Right atrium auricular region (tissue), 2 donors: ENCODE data around the gene CYP11A1. TPM values are rescaled to one million over a fixed set of nuclear protein-coding genes. Genes with fewer than 3 reads are reported as not detected.

Experiments
- DNase-seq: peaks from one replicate; pipeline ENCODE4 v3.0.0-alpha.2; 2019; ENCODE audit warnings: low spot score
- H3K27ac ChIP-seq, 2 donors: fragments of 200-600 bp; sonication (generic); 1 replicate in 1 of 2; 2 replicates in 1 of 2; pipeline ENCODE4 v1.5.1; 2016 to 2019
- H3K27me3 ChIP-seq, 2 donors: fragments of 200-600 bp; sonication (generic); one replicate each; pipeline versions ENCODE4 v1.5.1 to v1.6.0; 2017 to 2019
- H3K36me3 ChIP-seq: fragments of 200-600 bp; sonication (generic); one replicate; pipeline ENCODE4 v1.5.1; 2016
- H3K4me1 ChIP-seq, 2 donors: fragments of 200-600 bp; sonication (generic); one replicate each; pipeline versions ENCODE4 v1.5.1 to v1.6.0; 2017 to 2019
- H3K4me3 ChIP-seq, 2 donors: fragments of 200-600 bp; sonication (generic); 1 replicate in 1 of 2; 2 replicates in 1 of 2; pipeline ENCODE4 v1.5.1; 2017 to 2019; ENCODE audit warnings: mild to moderate bottlenecking in 1 of 2, moderate library complexity in 1 of 2
- H3K9me3 ChIP-seq, 2 donors: fragments of 200-600 bp; sonication (generic); one replicate each; pipeline ENCODE4 v1.5.1; 2019
- total RNA-seq, 2 donors: library from RNA; depleted of rRNA; stranded (reverse); fragments of >200 nt; gene quantifications; one replicate each; pipeline ENCODE4 v1.1.0, GENCODE V29; 2016
- TF ChIP-seq, protein P1 (sequence below), 2 donors: fragments of 200-600 bp; sonication (generic); IDR thresholded peaks; one replicate each; pipeline ENCODE4 v1.5.1; 2019; ENCODE audit warnings: antibody characterized with exemption in 2 of 2

The CYP11A1 gene
- total RNA-seq, 2 donors from 2014 or later: 0.71 to 1.0 TPM

DNA sequence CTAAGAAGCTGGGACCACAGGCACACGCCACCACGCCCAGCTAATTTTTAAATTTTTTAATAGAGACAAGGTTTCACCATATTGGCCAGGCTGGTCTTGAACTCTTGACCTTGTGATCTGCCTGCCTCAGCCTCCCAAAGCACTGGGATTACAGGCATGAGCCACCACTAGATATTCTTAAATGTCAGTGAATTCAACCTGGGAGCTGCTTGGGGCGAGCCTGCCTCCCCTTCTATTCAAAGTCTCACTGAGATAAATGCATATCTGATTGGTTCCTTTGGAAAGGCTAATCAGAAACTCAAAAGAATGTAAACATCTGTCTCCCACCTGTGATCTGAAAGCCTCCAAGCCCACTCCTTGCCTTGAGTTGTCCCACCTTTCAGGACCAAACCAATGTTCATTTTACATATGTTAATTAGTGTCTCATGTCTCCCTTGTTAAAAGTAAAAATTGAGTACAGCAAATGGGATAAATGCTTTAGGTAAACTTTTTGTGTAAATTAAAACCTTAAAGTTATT is 15.0 kb downstream of the CYP11A1 start:
- no peak for DNase-seq
- Histone ChIP-seq H3K36me3 (no peaks in the 10 kb centered on the region), H3K27me3 (no peaks in the 10 kb centered on the region), H3K4me3 (no peak overlapping the region), H3K9me3 (no peaks in the 10 kb centered on the region), H3K27ac (no peak overlapping the region), H3K4me1 (no peaks in the 10 kb centered on the region)
- TF ChIP-seq, protein P1, sequence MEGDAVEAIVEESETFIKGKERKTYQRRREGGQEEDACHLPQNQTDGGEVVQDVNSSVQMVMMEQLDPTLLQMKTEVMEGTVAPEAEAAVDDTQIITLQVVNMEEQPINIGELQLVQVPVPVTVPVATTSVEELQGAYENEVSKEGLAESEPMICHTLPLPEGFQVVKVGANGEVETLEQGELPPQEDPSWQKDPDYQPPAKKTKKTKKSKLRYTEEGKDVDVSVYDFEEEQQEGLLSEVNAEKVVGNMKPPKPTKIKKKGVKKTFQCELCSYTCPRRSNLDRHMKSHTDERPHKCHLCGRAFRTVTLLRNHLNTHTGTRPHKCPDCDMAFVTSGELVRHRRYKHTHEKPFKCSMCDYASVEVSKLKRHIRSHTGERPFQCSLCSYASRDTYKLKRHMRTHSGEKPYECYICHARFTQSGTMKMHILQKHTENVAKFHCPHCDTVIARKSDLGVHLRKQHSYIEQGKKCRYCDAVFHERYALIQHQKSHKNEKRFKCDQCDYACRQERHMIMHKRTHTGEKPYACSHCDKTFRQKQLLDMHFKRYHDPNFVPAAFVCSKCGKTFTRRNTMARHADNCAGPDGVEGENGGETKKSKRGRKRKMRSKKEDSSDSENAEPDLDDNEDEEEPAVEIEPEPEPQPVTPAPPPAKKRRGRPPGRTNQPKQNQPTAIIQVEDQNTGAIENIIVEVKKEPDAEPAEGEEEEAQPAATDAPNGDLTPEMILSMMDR (IDR thresholded peaks at IDR 0.05): no peak

DNA sequence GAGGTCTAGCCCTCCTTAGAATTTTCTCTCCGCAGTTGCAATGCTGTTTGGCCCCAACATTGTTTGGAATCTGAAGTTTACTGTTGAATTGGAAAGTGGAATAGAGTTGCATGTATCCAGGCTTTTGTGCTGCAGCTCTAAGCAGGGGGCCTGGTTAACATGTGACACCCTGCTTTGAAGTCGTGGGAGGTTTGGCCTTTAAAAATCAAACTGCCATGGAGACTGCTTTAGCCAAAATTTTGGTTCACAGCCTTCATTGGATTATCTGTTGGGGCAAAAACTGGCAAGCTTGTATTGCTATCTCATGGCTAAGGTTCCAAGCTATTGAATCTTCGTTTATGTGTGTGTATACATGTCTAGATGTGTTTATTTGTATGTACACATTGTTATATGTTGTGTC is 15.8 kb downstream of the CYP11A1 start:
- Histone ChIP-seq H3K9me3 (no peaks in the 10 kb centered on the region), H3K36me3 (no peaks in the 10 kb centered on the region), H3K27me3 (no peaks in the 10 kb centered on the region), H3K4me3 (no peak overlapping the region), H3K27ac (no peak overlapping the region), H3K4me1 (no peaks in the 10 kb centered on the region)
- DNase-seq: no peak
- TF ChIP-seq, protein P1 (IDR thresholded peaks at IDR 0.05): no peak

DNA sequence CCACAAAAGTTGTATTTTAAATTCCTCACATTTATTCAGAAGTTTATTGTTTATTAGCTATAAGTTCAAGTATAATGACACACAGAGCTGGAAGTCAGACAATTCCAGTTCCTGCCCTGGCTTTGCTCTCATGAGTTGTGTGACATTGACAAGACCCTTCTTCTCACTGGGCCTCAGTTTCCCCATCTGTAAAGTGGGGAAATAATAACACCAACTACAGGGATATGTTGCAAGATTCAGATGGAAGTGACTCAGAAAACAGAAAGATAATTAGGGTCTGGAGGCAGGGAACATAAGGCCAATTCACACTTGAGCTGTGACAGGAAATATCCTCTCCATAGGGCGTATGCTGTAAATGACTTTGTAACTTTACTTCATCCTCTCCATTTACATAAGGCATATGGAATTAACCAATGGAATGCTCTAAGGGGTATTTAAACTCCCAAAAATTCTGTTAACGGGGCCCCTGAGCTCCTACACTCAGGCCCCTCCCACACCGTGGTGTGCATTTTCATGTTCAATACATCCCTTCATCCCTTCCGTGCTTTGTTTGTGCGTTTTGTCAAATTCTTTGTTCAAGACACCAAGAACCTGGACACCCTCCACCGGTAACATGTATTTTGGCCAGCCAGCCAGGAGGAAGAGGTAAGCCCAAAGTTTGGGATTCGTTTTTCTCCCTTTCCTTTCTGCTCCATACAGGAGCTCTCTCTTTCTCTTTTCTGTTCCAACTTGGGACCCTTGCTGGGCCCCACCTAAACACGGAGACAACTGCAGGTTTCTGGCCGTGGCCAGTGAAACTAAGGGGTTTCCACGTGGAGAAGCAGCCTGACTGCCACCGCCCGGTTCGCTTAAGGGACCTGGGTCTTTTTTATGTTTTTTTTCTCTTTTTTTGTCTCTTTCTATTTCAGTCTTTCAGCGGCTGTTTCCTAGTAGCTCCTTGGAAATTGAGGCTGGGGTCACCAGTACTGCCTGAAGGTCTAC is 16.9 kb downstream of the CYP11A1 start:
- TF ChIP-seq, protein P1 (IDR thresholded peaks at IDR 0.05): no peak
- Histone ChIP-seq H3K27me3 (no peaks in the 10 kb centered on the region), H3K27ac (no peak overlapping the region), H3K4me1 (no peaks in the 10 kb centered on the region), H3K9me3 (no peaks in the 10 kb centered on the region), H3K36me3 (no peaks in the 10 kb centered on the region), H3K4me3 (no peak overlapping the region)
- DNase-seq: no peak

DNA sequence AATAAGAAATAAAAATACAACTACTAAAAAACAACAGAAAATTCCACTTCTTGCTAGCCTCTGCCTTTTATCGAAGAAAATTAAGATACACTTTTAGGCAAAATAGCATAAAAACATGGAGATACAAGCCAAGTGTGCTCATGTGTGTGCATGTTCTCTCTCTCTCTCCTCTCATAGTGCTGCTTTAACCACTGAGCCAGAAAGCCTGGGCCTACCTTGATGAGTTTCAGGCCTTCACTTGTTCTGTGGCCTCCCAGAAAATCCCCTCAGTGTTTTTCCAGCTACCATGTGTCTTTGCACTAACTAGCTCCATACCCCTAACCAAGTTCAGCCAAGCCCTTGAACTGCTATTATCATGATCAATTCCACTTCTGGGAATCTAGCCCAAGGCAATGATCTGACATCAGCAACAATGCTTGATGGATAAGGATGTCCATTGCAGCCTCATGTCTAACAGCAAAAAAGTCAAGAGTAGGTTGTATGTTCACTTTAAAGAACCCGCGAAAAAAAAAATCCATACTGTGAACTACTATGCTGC is 18.1 kb downstream of the CYP11A1 start:
- Histone ChIP-seq H3K4me1 (no peaks in the 10 kb centered on the region), H3K4me3 (no peak overlapping the region), H3K9me3 (no peaks in the 10 kb centered on the region), H3K36me3 (no peaks in the 10 kb centered on the region), H3K27me3 (no peaks in the 10 kb centered on the region), H3K27ac (no peak overlapping the region)
- no peak for DNase-seq
- TF ChIP-seq, protein P1 (IDR thresholded peaks at IDR 0.05): no peak

DNA sequence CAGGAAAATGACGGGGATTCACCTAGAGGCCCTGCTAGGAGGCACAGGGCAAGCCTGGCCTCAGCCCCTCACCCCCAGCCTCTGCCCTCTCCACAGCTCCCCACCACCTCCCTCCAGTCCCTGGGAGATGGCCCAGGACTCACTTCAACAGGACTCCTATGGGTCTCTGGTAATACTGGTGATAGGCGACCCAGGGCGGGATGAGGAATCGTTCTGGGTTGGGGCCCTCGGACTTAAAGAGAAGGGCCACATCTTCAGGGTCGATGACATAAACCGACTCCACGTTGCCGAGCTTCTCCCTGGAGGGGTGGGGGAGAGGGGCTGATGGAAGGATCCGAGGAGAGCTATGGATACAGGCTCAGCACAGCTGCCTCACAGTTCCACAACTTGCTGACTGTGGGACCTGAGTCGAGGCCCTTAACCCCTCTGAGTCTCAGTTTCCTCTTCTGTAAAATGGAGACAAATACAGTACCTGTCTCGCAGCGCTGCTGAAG is 19.6 kb downstream of the CYP11A1 start:
- TF ChIP-seq, protein P1 (IDR thresholded peaks at IDR 0.05): no peak
- no peaks in the 10 kb centered on the region for H3K27me3 ChIP-seq
- DNase-seq: no peak
- no peak overlapping the region for H3K27ac ChIP-seq
- no peak overlapping the region for H3K4me3 ChIP-seq
- no peaks in the 10 kb centered on the region for H3K4me1 ChIP-seq
- no peaks in the 10 kb centered on the region for H3K36me3 ChIP-seq
- H3K9me3 ChIP-seq: no peaks in the 10 kb centered on the region
